Measurements from ENCODE around the gene ADAMTS4.

DNA sequence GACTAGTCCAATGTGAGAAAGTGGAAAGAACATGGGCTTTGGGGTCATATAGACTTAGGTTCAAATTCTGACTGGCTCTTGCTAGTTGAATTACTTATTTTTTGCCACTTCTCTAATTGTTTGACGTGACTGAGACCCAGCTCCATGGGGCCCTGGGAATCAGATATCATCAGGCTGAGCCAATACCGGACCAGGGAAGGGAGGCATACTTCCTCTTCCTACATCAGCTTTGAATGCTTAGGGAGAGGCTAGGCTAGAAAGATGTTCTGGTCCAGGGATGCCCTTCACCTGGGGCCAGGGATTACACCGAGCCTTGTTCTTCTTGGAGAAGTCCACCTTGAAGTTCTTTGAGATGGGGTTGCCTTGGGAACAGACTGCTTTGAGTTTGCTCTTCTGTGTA lies 42.8 kb upstream of the ADAMTS4 start:
- no peak for TF ChIP-seq EZH2 (IDR thresholded peaks at IDR 0.05; ENCODE audit: insufficient read depth, poor library complexity, severe bottlenecking)
- no peak for TF ChIP-seq EZH2phosphoT487 (IDR thresholded peaks at IDR 0.05; ENCODE audit: insufficient read depth, low read depth)

All from GM23248 (cell line).